HG03571 (cell line): ENCODE data around the gene ASPSCR1.

Source experiments
- ATAC-seq: cut with Tn5 transposase; IDR thresholded peaks from one replicate; pipeline ENCODE4 v1.9.1; 2021; ENCODE audit not compliant: unreplicated experiment

The ASPSCR1 gene

DNA sequence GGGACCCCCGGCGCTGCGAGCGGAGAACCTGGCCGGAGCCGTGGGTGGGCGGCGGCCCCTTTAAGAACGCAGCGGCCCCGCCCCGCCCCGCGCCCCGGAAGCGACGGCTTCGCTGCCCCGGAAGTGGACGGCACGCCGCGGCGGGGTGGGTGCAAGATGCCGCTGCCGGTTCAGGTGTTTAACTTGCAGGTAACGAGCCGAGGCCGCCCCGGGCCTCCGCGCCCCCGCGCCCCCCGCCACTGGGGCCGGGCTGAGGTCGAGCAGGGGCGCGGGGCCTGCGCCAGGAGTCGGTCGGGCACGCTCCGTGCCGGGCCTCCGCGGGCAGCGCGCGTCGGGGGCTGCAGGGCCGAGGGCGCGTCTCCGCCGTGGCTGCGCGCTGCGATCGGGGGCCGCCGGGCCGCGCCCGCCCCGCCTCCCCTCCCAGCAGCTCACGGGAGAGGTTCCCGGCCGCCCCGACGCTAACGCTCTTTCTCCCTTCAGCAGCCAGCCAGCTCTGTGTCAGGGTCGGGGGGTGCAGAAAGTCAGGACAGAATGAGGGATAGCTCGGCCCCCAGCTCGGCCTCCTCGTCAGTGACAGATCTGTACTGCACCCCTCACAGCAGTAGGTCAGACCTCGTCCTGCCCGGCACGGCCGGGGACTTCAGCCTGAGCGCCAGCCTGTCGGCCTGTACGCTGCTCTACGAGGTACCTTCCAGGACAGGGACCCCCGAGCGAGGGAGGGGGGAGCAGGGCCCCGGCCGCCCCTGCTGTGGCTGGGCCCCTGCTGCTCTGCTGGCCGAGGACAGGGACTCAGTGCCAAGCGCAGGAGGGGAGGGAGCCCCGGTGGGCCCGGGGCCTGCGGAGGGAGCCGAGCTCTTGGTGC is 74.6 kb downstream of the ASPSCR1 start, which contains the start of the genes GPS1 and RFNG:
TSS of gene GPS1 (plus strand) at position 123 of the 862 bp plus-strand sequence. CDS start at position 157, 34 bp downstream.
TSS of gene RFNG (minus strand) at position 36 of the 862 bp plus-strand sequence. CDS start 45 bp downstream, outside the sequence.
- peak; percentile 42 for ATAC-seq

DNA sequence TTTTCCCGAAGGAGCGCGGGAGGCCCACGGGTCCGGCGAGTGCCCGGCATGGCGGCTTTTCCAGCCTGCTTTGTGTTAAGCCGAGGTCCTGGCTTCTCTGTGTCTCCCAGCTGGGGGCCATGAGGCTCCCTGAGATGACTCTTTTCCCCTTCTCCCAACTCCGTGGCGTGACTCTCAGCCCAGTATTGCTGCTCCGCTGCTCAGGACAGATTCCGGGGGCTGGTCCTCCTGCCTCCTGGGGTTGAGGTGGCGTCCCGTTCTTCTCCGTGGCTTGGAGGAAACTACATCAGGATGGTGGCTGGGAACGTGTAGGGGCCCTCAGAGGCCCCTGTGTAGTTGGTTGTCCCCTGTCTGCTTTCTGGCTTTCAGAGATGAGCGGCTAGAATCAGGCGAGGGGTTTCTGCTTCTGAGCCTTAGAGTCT is 75.2 kb downstream of the ASPSCR1 start:
- no peak for ATAC-seq

DNA sequence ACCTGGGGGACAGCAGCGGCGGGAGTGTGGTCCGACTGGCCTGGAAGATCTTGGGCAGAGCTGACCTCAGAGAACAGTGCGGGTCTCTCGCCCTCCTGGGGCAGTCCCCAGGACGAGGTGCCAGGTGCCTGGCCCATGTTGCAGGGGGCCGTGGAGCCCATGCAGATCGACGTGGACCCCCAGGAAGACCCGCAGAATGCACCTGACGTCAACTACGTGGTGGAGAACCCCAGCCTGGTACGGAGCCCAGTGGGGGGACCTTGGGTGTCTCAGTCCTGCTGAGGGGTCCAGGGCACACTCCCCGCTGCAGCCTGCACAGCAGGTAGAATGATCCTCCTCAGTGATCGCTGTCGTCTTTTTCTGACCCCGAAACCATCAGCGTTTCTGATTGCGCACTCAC is 75.7 kb downstream of the ASPSCR1 start:
- no peak for ATAC-seq

DNA sequence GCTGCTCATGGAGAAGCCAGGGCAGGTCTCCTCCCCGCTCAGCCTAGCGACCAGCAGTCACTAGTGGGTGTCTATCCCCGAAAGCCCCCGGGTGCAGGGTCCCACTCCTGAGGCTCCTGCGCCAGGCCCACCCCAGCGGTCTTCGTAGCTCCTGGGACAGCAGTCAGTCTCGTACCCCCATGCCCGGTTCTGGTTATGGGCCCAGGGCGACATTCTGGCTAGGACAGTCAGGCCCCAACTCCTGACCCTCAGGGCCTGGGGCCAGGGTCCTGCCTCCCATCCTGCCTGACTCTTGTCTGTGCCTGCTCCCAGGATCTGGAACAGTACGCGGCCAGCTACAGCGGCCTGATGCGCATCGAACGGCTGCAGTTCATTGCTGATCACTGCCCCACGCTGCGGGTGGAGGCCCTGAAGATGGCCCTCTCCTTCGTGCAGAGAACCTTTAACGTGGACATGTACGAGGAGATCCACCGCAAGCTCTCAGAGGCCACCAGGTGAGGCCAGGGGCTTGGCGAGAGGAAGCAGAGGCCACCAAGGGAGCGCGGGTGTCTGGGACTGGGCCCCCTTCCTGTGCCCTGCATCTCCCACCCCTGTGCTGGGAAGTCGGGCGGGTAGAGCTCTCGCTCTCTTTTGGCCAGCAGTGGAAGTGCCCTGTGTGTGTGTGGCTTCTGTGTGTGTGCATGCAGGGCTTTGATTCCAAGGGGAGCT is 76.3 kb downstream of the ASPSCR1 start:
- ATAC-seq: no peak

DNA sequence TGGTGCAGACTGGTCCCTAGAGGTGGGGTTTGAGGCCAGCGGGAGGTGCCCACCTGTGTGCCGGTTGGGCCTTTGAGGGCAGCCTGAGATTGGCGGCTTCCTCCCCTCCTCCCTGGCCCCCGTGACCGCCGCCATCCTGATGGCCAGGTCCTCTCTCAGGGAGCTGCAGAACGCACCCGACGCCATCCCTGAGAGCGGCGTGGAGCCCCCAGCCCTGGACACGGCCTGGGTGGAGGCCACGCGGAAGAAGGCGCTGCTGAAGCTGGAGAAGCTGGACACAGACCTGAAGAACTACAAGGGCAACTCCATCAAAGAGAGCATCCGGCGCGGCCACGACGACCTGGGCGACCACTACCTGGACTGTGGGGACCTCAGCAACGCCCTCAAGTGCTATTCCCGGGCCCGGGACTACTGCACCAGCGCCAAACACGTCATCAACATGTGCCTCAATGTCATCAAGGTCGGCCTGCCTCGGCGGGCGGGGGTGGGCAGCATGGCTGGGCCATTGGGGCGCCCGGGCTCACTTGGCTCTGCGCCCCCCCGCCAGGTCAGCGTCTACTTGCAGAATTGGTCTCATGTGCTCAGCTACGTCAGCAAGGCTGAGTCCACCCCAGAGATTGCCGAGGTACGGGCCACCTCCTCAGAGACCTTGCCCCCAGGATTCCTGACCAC is 77.1 kb downstream of the ASPSCR1 start:
- ATAC-seq: no peak

DNA sequence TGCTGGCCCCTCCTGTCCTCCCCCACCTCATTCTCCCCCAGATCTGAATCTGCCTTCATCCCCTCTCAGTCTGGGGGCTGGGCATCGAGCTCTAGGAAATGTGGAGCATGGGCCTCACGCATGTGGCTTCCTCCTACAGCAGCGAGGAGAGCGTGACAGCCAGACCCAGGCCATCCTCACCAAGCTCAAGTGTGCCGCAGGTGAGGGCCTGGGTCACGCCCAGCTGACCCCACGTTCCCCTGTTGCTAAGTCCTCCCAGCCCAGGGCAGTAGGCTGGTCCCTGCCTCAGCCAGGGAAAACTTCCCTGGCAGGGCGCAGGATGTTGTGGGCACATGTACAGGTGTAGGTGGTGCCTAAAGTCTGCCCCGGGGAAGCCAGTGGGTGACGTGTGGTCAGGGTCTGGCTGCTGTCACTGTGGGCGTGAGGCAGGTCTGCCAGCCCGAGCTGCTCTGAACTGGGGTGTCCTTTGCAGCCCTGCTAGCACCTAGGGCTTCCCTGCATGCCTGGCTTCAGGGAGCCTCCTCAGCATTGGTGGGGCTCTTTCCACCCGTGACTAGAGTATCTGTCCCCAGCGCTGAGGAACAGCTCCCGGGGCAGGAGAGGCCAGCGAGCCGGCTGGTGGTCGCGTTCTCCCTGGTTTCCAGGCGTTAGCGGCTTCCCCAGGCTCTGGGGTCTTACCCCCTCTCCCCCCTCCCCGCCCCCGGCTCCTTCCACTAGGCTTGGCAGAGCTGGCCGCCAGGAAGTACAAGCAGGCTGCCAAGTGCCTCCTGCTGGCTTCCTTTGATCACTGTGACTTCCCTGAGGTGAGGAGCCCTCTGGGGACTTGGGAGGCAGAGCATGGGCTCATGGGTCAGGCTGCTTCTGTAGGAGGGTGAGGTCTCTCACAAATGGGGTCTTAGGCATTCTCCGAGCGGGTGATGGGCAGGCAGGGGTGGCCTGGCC is 77.9 kb downstream of the ASPSCR1 start:
- no peak for ATAC-seq

DNA sequence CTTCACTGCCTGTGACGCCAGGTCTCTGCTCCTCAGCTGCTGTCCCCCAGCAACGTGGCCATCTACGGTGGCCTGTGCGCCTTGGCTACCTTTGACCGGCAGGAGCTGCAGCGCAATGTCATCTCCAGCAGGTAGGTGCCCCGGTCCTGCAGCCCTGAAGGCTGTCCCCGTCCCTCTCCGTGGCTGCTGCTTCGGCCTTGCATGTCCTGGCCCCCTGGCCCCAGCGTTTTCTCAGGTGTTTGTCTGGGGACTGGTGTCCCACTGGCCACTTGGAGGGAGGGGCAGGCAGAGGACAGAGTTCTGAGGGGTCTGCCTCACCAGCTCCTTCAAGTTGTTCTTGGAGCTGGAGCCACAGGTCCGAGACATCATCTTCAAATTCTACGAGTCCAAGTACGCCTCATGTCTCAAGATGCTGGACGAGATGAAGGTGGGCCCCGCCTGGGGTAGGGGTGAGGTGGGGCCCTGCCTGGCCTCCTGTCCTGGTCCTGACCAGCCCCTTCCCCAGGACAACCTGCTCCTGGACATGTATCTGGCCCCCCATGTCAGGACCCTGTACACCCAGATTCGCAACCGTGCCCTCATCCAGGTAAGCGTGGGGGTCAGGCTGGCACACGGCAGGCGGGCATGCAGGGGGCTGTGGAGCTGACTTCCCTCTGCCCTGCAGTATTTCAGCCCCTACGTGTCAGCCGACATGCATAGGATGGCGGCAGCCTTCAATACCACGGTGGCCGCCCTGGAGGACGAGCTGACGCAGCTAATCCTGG is 78.7 kb downstream of the ASPSCR1 start:
- ATAC-seq: no peak

DNA sequence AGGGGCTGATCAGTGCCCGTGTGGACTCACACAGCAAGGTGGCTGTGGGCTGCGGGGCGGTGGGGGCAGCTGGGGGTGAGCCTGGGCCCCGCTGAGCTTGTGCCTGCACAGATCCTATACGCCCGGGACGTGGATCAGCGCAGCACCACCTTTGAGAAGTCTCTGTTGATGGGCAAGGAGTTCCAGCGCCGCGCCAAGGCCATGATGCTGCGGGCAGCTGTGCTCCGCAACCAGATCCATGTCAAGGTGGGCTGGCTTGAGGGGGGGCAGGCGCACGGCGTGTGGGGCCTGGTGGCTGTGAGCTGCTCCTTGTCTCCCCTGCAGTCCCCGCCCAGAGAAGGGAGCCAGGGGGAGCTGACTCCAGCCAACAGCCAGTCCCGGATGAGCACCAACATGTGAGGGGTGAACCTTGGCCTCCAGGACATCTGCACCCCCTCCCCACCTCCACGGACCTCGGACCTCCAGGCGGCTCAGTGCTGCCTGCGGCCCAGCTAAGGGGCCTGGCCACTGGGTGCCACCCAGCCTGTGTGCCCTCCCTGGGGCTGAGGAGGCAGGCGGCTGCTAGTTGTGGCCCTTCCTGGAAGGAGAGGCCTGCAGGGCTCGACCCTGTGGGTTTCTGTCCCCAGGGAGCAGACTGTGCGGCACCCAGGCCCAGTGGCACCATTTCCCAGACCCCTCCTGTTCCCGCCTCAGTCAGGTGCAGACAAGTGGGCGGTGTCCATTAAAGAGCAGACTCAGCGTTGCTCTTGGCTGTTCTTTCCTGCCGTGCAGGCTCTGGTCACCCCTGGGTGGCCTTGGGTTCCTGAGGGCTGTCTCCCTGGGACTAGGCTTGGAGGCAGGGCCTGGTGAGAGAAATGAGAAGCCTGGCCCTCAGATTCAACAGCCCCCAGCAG is 79.5 kb downstream of the ASPSCR1 start:
- no peak for ATAC-seq

DNA sequence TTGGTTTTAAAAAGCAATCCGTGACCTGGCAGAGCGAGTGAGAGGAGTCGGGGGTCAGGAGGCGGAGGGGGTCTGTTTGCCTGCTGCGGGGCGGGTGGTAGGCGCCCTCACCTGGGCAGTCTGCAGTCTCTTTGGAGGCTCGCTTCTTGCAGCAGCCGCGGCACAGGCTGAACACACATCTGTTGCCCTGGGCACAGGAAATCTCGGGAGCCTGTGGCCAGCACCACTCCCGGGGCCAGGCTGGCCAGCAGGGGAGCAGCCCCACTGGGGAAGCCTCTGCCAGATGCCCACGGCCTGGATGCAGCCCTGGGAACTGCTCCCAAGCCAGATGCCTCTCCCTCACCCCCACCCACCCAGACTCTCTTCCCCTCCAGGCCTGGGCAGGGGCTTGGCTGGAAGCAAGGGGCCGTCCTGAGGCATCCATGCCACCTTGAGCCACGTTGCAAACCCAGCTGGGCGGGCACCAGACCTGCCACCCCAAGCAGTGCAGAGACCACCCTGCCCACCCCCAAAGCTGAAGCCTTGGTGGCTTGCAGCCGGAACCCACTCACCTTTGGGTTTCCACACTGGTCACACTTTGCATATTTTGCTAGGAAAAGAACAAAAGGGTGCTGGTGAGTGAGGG is 80.9 kb downstream of the ASPSCR1 start:
- ATAC-seq: no peak

DNA sequence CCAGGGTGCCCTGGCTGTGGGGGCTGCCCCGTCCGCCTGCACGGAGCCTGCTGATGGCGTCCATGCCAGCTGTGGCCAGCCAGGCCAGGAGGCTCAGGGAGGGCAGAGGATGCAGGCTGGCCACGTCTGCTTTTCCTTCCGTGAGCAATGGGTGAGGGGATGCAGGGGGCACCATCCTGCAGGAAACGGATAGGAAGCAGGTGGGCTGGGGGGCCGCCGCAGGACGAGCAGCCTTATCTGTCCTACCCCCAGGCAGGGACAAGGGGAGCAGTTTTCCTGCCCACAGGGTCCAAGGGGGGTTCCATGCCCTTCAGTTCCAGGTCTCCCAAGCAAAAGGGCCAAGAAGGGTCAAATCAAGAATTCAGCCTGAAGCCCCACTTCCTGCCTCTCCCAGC is 81.4 kb downstream of the ASPSCR1 start:
- ATAC-seq: no peak

DNA sequence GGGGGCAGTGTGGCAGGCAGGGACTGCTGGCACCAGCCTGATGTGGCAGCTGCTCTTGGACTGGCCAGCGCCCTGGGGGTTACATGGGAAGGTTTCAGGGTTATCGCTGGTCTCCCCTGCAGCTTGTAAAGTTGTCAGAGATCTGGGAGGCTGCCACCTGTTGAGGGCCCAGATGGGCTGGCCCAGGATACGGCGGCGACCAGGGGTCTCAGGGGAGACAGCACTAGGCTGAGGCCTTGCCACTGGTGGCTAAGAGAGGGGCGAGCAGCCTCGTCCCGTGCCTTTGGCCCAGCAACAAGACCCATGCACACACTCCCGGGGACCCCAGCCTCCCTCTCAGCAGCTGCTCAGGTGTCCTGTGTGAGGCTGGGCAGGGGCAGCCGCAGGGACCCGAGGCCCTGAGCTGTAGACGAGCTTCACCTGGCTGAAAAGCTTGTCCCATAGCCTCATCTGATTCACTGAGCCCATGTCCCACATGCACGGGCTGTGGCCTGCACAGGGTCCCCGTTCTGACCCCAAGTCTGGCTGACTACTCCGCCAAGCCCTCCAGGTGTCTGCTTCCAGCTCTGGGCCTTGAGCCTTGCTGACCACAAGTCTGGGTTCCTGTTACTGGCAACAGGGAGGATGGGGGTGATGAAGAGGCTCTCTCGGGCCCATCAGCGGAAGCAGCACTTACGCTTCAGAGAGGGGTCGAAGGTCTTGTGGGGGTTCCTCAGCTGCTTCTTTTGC is 82.0 kb downstream of the ASPSCR1 start:
- ATAC-seq: no peak

DNA sequence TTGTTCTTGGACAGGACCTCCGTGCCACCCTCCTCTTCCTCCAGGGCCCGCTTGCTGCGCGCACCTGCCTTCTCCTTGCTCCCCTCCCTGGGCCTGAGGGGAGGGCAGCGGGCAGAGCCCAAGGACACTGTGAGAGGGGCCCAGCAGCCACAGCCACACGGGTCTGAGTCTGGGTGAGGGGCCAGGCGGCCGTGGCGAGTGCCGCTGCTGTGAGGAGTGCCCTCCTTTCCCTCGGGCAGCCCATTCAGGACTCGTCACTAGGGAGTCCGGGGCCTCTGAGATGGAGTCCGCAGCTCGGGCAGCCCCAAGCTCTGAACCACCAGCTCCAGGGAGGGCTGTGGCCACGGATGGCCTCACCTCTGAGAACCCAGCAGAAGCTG is 82.6 kb downstream of the ASPSCR1 start:
- ATAC-seq: no peak

DNA sequence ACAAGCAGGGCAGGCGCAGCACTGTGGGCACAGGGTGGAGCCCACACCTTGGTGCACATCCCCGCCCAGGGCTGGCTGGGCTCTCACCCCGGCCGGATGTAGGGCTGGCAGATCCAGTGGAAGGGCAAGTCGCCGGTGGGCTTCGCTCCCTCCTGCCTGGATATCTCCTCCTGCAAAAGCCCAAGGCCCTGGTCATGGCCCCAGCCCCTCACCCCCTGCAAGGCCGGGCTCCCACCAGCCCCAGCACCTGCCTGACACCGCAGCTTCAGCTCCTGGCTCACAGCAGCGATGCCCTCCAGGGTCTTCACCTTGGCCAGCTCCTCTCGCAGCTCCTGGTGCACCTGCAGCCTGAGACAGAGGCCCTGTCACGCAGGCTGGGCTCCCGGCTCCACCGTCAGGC is 83.2 kb downstream of the ASPSCR1 start:
- no peak for ATAC-seq

DNA sequence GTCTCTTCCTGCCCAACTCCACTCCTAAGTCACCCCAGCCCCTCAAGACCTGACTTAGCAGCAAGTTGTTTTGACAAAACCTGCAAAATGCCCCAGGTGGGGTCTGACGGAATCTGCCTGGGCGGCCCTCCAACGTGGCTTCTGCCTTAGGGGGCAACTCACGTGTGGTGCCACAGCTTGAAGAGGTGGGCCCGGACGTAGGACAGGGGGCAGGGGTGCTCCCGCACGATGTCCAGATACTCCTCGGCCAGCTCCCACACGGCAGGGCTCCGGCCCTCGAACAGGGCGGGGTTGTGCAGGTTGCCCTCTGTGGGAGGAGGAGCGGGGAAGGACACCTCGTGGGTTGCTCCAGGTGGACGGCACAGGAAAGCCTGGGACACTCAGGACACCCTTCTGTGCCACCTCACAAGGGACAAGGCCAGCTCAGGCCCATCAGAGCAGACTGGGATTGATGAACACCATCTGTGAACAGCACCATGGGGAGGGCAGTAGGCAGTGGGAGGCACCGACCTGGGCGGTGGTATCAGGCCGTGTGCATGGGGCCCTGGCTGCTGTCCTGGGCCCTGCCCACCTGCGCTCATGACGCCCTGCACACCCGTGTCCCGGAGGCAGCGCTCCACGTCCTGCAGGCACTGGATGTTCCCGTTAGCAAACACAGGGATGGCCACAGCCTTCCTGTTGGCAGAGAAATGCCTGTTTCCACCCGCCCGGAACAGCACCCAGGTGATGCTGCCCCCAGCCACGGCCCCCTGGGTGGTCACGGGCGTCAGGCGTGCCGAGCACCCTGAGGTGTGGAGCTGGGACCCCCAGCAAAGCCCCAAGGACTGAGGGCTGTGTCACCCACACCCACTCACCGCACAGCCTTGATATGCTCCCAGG is 83.9 kb downstream of the ASPSCR1 start:
- no peak for ATAC-seq

DNA sequence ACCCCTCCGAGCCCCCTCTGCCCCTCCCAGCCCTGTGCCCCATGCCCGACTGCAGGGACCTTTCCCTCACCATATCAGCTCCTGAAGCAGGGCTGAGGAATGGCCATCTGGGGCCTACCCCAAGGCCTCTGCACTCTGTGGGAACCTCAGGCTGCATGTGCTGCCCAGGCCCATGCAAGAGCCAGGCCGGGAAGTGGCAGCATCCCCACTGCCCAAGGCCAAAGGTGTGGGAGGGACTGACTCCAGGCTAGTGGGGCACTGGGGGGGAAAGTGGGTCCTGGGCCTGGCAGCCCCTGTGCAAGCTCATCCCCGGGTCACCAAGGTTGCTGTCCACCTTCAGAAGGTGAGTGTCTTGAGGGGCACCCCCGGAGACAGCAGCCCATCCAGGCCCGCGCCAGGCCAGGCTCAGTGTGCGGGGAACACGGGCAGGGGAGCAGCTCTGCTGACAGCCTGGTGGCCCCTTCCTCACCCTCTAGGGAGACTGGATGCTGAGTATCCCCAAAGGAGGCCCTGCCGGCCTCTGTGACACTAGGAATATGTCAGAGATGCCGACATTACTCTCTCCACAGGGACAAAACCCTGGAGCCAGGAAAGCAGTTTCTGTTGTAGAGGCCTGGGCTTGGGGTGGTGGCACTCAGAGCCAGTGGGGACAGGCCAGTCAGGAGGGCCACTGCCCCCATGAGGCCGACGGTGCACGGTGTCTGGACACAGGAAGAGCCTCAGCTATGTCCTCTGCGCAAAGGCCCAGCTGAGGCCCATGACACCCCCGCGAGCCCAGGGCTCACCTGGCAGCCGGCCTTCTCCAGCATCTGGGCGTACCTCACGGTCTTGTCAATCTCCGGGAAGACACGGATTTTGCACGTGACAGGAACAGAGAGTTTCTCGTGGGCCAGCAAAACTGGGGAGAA is 84.9 kb downstream of the ASPSCR1 start:
- ATAC-seq: no peak

DNA sequence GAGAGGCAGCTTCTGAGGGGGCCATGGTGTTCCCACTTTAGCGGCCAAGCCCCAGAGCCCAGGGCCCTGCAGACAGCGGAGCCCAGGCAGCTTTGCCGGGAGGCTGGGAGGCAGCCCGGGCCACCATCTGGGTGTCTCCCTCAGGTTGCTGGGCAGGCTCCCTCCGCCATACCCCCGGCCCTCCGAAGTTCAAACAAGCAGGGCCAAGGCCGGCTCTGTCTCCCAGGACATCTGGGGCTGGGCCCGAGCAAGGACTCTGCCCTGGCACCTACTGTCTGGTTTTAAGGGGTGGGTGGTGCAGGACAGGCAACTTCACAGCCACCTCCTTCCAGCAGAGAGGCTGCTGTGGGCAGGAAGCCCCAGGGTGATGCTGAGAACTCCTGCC is 85.5 kb downstream of the ASPSCR1 start:
- no peak for ATAC-seq
